ENCODE data around the gene CNTD1. TPM values are rescaled to one million over a fixed set of nuclear protein-coding genes. Genes with fewer than 3 reads are reported as not detected.
"Not testable (repeated sequence)": the region's sequence is repeated elsewhere in the genome, so short reads cannot be mapped to it uniquely, and the experiment has no call there.

Gene CNTD1
- total RNA-seq, 1 experiment from 2014 or later: not detected

DNA sequence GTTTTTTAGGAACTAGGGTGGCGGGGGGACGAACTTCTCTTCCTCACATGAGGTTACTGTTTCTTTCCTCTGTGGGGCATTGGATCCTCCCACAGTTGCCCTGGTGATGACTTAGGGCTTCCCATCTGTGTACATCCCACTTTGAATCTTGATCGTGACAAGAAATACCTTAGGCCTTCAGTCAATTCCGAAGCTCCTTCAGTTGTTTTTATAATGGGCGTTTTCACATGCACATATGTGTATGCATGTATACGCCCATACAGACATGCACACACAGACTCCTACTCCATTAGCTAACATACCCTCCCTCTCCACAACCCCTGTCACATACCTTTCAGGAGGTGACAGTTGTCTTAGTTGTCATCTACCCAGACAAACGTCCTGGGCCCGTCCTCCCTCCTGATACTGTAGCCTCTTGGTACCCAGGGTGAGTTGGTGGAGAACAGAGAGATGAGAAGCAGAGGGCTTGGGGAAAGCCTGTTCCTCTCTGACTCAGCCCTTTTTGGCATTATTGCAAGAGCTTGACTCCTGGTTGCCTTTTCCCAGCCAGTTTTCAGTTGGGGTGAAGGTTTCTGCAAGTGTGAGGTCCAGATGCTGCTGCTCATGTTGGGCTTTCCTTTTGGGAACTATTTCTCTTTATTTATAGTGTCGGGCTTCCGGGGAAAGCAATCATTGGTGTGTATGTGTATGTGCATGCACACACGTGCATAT is 43.5 kb downstream of the CNTD1 start:
- DNase-seq (ENCODE audit: low spot score): no peak
- in situ Hi-C loops (cut with HindIII; ENCODE audit: low sequenced_read_pairs): no loop called here

DNA sequence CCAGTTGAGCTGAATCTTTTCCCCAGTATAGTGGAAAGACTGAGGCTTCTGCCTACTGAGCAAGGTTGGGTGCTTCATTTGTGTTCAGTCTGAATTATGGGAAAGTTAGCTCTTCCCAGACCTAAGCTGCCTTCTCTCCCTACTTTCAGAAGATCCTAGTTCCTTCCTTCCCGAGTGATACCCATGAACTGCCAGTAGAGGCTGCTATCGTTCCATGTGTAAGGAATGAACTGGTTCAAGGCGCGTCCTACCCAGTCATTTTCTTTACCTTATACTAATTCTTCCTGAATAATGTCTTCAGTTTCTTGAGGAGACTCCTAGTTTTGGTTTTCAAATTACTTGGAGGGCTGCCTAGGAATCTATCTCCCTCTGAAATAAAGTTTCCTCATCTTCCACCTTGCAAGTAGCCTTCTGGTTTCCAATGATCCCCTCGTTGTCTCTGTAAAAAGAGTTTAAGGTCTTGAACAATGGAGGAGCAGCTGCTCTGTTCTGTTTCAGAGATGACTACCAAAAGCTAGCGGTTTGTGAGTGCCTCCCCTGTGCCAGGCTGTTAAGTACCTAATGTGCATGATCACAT is 44.8 kb downstream of the CNTD1 start:
- in situ Hi-C loops (cut with HindIII; ENCODE audit: low sequenced_read_pairs): no loop called here
- peak; percentile 68 for DNase-seq (ENCODE audit: low spot score)

DNA sequence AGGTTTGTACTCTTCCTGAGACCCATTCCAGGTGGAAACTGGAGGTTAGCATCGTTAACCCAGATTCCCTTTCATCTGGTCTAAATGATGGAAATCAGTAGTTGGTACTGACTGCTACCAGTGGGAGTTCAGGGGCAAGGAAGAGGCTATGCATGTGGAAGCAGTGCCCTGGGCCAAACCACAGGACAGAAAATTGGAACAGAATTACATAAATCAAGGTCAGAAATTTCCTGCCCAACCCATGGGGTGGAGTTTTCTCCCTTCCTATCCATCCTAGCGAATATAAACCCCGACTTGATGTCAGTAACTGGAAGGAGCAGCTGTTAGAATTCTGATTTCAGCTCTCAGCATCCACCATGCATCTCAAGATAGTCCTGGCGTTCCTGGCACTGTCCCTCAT is 45.6 kb downstream of the CNTD1 start, which contains the start of gene AOC2:
Gene AOC2, plus strand, starts transcription at position 310 of the 400 bp plus-strand sequence. Its CDS starts 47 bp downstream, at position 357.
- in situ Hi-C loops (cut with HindIII; ENCODE audit: low sequenced_read_pairs): no loop called here
- DNase-seq (ENCODE audit: low spot score): no peak

DNA sequence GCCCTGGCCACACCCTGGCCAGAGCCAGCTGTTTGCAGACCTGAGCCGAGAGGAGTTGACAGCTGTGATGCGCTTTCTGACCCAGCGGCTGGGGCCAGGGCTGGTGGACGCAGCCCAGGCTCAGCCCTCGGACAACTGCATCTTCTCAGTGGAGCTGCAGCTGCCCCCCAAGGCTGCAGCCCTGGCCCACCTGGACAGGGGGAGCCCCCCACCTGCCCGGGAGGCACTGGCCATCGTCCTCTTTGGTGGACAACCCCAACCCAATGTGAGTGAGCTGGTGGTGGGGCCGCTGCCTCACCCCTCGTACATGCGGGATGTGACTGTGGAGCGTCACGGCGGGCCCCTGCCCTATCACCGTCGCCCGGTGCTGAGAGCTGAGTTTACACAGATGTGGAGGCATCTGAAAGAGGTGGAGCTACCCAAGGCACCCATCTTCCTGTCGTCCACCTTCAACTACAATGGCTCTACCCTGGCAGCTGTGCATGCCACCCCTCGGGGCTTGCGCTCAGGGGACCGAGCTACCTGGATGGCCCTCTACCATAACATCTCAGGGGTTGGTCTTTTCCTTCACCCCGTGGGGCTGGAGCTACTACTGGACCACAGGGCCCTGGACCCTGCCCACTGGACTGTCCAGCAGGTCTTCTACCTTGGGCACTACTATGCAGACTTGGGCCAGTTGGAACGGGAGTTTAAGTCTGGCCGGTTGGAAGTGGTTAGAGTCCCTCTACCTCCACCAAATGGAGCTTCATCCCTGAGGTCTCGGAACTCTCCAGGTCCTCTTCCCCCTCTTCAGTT is 46.3 kb downstream of the CNTD1 start:
- DNase-seq (ENCODE audit: low spot score): no peak
- in situ Hi-C loops (cut with HindIII; ENCODE audit: low sequenced_read_pairs): no loop called here

DNA sequence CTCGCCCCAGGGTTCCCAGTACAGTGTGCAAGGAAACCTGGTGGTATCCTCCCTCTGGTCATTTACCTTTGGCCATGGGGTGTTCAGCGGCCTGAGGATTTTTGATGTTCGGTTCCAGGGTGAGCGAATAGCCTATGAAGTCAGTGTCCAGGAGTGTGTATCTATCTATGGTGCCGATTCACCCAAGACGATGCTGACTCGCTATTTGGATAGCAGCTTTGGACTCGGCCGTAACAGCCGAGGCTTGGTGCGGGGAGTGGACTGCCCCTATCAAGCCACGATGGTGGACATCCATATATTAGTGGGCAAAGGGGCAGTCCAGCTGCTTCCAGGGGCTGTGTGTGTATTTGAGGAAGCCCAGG is 46.9 kb downstream of the CNTD1 start:
- no peak for DNase-seq (ENCODE audit: low spot score)
- in situ Hi-C loops (cut with HindIII; ENCODE audit: low sequenced_read_pairs): no loop called here

DNA sequence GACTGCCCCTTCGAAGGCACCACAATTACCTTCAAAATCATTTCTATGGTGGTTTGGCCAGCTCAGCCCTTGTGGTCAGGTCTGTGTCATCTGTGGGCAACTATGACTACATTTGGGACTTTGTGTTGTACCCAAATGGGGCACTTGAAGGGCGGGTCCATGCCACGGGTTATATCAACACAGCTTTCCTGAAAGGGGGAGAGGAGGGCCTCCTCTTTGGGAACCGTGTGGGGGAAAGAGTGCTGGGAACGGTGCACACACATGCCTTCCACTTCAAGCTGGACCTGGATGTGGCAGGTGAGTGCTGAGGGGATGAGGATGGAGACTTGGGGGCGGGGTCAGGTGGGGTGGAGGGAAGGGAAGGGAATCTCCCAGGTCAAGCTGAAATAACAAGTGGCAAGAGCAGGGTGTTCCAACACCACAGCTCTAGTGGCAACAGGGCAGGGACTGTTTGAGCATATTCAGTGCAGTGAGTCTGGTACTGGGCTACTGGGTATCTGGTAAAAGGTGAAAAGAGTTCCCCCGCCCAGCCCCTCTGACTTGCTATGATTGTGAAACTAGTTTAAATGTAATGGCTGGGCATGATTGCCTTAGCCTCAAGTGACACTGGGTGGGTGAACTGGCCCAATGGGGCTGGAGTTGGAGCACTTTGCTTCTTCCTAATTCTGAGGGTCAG is 47.4 kb downstream of the CNTD1 start:
- no peak for DNase-seq (ENCODE audit: low spot score)
- in situ Hi-C loops (cut with HindIII; ENCODE audit: low sequenced_read_pairs): no loop called here

DNA sequence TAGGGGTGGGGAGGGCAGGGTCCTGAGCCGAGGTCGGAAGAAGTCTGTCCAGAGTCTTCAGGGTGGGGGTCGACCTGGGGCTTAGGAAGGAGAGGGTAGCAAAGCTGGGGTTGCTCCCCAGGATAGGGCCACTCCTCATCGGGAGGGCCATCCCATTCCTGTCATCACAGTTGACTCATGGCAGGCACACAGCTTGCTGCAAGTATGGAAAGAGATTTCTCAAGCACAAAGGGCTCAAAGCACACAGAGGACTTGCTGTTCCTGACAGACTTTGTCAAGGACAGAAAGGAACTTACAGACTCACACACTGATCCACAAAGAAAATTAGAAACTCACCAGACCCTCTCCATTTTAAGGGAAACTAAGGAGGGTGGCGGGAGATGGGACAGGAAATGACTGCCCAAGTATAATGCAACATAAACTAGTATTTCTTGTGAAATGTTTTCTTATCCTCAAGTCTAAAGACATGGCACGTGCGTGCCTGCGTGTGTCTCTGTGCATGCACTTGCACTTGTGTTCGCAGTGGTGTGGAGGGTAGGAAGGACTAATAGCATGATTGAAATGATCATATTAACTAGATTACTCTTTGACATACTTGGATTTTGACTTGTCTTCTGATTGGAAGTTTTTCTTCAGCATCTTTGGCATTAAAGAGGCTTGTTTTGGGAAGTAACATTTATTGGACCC is 48.1 kb downstream of the CNTD1 start:
- no peak for DNase-seq (ENCODE audit: low spot score)
- in situ Hi-C loops (cut with HindIII; ENCODE audit: low sequenced_read_pairs): no loop called here

DNA sequence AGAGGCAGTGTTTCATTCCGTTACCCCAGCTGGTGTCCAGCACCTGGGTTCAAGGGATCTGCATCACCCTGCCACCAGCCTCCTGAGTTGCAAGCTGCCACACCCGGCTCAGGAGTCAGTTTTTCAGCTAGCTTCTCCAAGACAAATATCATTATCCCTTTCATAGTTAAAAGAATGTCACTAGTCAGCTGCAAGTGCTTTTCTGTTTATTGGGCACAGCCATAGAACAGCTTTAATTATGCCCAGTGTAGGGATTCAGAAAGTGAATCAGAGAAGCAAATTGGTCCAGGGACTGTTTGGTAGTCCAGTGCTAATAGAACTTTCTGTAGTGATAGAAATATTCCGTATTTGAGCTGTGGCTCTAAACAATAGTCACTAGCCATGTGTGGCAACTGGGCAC is 49.4 kb downstream of the CNTD1 start:
- no peak for DNase-seq (ENCODE audit: low spot score)
- in situ Hi-C loops (cut with HindIII; ENCODE audit: low sequenced_read_pairs): no loop called here

DNA sequence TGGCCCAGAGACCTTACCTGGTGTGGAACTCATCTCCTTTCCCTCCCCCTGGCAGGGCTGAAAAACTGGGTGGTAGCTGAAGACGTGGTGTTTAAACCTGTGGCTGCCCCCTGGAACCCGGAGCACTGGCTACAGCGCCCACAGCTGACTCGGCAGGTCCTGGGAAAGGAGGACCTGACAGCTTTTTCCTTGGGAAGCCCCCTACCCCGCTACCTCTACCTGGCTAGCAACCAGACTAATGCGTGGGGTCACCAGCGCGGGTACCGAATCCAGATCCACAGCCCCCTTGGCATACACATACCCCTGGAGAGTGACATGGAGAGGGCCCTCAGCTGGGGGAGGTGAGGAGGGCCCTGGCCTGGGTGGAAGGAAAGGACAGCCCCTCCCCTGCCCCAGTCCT is 50.4 kb downstream of the CNTD1 start:
- in situ Hi-C loops (cut with HindIII; ENCODE audit: low sequenced_read_pairs): no loop called here

DNA sequence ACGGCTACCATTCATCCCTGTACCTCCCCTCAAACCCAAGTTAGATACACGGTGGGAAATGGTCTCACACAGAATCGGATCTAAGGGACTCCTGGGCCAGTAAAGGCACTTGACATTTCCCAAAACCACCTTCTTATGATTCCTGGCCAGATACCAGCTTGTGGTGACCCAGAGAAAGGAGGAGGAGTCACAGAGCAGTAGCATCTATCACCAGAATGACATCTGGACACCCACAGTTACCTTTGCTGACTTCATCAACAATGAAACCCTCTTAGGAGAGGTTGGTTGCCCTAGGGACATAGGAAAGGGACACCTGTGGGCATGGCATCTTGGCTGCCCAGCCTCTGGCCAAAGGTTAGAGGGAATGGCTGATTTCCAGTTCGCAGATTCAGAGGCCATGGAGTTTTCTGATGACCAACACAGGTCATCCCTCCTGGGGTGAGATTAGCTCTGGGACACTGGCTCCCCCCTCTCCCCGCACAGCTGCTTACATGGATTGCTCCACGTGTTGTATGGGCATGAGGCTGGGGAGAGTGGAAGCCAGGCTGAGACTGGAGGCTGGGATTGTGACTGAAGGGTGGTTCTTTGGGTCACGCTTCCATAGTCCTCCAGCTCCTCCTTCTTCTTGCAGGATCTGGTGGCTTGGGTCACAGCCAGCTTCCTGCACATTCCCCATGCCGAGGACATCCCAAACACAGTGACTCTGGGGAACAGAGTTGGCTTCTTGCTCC is 51.0 kb downstream of the CNTD1 start:
- no peak for DNase-seq (ENCODE audit: low spot score)
- in situ Hi-C loops (cut with HindIII; ENCODE audit: low sequenced_read_pairs): no loop called here

More for the DNA sequence above, 50.4 kb downstream of the CNTD1 start:
- DNase-seq (ENCODE audit: low spot score): no peak

DNA sequence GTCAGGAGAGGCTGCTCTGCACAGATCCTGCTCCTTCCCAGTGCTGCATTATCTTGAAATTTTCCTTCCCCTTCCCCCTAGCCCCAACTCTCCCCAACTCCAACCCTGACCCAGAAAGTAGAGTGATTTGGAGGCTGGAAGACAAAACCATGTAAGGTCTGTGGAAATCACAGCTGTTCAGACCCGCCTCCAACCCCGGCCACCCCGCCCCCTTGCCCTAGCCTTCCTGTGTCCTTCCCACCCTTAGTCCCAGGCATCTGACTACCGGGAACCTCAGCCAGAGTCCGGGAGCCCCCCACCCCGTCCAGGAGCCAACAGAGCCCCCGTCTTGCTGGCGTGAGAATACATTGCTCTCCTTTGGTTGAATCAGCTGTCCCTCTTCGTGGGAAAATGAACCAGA is 52.3 kb downstream of the CNTD1 start, which contains the start of gene AOC3:
Gene AOC3, plus strand, starts transcription at position 246 of the 400 bp plus-strand sequence. Its CDS starts 145 bp downstream, at position 391.
- no peak for DNase-seq (ENCODE audit: low spot score)
- in situ Hi-C loops (cut with HindIII; ENCODE audit: low sequenced_read_pairs): no loop called here

DNA sequence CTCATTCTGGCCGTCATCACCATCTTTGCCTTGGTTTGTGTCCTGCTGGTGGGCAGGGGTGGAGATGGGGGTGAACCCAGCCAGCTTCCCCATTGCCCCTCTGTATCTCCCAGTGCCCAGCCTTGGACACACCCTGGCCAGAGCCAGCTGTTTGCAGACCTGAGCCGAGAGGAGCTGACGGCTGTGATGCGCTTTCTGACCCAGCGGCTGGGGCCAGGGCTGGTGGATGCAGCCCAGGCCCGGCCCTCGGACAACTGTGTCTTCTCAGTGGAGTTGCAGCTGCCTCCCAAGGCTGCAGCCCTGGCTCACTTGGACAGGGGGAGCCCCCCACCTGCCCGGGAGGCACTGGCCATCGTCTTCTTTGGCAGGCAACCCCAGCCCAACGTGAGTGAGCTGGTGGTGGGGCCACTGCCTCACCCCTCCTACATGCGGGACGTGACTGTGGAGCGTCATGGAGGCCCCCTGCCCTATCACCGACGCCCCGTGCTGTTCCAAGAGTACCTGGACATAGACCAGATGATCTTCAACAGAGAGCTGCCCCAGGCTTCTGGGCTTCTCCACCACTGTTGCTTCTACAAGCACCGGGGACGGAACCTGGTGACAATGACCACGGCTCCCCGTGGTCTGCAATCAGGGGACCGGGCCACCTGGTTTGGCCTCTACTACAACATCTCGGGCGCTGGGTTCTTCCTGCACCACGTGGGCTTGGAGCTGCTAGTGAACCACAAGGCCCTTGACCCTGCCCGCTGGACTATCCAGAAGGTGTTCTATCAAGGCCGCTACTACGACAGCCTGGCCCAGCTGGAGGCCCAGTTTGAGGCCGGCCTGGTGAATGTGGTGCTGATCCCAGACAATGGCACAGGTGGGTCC is 52.9 kb downstream of the CNTD1 start:
- DNase-seq (ENCODE audit: low spot score); in situ Hi-C loops (cut with HindIII; ENCODE audit: low sequenced_read_pairs): not testable (repeated sequence)

DNA sequence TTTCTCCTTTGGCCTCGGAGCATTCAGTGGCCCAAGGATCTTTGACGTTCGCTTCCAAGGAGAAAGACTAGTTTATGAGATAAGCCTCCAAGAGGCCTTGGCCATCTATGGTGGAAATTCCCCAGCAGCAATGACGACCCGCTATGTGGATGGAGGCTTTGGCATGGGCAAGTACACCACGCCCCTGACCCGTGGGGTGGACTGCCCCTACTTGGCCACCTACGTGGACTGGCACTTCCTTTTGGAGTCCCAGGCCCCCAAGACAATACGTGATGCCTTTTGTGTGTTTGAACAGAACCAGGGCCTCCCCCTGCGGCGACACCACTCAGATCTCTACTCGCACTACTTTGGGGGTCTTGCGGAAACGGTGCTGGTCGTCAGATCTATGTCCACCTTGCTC is 53.7 kb downstream of the CNTD1 start:
- no peak for DNase-seq (ENCODE audit: low spot score)
- in situ Hi-C loops (cut with HindIII; ENCODE audit: low sequenced_read_pairs): no loop called here

DNA sequence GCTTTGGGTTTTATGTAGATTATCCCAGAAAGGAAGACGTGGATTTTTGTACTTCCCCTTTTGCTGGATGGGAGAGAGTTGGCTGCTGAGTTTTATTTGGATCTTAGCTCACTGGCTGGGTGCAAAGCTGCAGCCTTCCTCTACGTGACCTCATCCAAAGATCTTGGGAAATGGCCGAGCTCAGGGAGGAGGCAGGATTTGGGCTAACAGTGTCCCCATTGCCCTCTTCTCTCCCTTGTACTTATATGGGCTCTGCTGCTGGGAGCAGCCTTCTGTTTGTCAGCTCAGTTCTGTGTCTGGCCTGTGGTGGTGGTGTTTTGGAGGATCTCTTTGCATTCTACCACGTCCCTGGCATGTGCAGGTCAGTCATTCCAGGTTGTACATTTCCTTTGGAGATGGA is 54.3 kb downstream of the CNTD1 start:
- in situ Hi-C loops (cut with HindIII; ENCODE audit: low sequenced_read_pairs): no loop called here
- DNase-seq (ENCODE audit: low spot score): no peak

DNA sequence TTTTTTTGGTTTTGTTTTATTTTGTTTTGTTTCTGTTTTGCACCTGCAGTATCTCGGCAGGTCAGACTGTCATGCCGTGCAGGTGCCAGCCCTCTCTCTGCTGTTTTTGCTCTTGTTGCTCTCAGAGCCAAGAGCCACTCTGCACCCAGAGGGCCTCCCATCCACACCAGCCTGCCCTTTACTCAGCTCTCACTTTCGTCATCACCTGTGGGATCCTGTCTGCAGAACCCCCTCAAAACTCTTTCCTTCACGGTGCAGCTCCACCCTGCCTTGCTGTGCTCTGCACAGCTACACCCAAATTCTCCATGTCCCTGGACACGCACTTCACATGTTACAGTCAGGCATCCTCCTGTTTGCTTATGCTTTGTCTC is 54.9 kb downstream of the CNTD1 start:
- in situ Hi-C loops (cut with HindIII; ENCODE audit: low sequenced_read_pairs): no loop called here
- DNase-seq (ENCODE audit: low spot score): no peak

DNA sequence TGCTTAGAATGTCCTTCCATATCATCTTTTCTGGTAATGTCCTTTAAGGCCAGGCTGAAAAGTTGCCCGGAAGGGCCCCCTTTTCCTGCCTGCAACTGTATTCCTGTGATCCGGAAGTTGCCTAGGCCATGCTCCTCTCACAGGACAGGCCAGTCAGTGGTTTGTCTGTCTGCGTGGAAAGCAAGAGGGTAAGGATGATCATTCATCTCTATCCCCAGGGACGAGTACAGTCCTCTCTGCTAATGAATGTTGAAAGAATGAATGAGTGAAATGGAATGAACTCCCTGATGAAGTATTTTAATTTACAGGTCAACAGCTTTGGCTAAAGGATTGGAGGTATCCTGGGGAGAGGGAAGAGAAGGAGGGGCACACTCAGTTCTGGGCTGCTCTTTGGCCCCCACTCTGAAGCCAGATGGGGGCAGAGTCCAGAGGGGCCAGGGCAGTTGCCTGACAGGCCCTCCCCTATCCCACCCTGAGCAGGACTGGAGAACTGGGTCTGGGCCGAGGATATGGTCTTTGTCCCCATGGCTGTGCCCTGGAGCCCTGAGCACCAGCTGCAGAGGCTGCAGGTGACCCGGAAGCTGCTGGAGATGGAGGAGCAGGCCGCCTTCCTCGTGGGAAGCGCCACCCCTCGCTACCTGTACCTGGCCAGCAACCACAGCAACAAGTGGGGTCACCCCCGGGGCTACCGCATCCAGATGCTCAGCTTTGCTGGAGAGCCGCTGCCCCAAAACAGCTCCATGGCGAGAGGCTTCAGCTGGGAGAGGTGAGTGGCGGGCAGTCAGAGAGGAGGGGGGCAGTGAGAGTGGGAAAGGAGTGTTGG is 55.5 kb downstream of the CNTD1 start:
- in situ Hi-C loops (cut with HindIII; ENCODE audit: low sequenced_read_pairs): no loop called here
- no peak for DNase-seq (ENCODE audit: low spot score)

DNA sequence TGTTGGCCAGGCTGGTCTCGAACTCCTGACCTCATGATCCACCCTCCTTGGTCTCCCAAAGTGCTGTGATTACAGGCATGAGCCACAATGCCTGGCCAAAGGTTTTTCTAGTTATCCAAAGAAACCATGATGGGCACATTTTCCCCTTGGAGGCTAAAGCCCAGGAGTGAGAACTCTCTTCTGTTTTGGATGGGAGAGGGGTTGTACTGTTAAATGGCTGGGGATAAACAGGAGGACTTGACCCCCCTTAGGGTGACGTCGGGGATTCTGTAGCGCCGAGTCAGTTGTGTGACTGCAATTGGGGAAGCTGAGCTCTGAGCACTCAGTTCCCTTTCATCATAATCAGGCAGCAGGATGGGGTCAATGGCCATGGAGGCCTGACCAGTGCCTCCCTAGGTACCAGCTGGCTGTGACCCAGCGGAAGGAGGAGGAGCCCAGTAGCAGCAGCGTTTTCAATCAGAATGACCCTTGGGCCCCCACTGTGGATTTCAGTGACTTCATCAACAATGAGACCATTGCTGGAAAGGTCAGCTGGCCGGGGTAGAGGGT is 56.5 kb downstream of the CNTD1 start:
- DNase-seq (ENCODE audit: low spot score): no peak
- in situ Hi-C loops (cut with HindIII; ENCODE audit: low sequenced_read_pairs): no loop called here
